Jurkat, Clone E6-1 (cell line): ENCODE data around the gene MARK1.
"Not testable (repeated sequence)": the region's sequence is repeated elsewhere in the genome, so short reads cannot be mapped to it uniquely, and the experiment has no call there.

Experiments
- DNase-seq: peaks from one replicate; pipeline ENCODE4 v3.0.0-alpha.2; 2011; ENCODE audit warnings: low read depth, low spot score
- H3K4me3 ChIP-seq: 2 replicates; pipeline ENCODE4 v1.5.1; 2011; ENCODE audit warnings: mild to moderate bottlenecking, low read length, control low read depth, moderate library complexity

Gene MARK1

DNA sequence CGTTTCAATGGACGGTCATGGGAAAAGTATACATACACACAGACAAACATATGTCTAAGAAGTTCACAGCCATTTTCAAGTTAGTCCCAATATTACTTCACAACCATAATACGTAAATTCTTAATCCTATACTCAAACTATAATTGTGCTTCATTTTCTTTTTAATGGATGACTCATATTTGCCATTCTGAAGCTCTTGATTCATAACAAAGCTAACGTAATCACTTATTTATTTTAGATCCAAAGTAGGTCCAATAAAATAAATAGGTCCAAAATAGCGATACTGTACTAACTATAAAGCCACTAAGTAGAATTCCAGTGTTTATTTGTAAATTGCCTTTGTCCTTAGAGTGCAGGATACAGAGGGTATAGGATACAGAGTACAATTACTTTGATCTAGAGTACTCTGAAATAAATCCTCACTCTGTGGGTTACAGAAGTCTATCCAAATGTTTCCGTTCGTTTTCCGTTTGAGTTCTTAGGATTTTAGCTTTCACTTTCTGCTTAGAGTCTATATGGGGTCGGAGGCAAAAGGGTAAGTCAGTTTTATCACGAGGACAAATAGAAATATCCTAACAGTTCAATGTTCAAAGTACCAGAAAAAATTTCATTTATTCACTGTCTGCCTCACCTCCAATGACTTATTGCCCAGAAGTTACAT lies 153.4 kb downstream of the MARK1 start:
- no peak for DNase-seq
- H3K4me3 ChIP-seq: no peak overlapping the region

DNA sequence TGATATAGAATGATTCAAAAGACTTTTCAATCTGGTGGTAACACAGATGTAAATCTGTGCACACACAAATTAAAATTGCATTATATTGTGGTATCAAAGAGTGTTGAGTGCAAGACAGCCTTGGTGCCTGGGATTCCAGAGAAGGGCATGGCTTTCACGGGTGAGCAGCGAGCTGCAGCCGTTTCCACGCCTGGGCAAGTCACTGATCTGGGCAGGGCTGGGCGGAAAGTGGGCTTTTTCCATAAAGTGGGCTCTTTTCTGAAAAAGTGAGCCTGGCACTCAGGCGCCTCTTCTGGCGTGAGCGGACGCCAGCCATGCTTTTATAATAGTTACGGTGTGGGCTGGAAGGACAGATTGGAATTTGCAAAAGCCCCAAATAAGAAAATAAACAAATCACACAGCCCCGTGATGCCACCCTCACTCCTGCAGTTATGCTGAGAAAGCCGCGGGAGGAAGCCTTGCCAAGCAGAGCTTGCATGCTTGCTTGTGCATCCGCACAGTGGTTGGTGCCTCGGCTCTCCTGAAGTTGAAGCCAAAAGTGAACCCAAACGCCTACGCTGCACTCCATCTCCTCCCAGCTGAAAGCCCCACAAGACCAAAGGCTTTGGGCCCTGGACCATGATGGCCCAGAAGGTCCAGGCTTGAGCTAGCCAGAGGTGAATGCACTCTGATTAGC lies 155.1 kb downstream of the MARK1 start:
- H3K4me3 ChIP-seq: no peak overlapping the region

DNA sequence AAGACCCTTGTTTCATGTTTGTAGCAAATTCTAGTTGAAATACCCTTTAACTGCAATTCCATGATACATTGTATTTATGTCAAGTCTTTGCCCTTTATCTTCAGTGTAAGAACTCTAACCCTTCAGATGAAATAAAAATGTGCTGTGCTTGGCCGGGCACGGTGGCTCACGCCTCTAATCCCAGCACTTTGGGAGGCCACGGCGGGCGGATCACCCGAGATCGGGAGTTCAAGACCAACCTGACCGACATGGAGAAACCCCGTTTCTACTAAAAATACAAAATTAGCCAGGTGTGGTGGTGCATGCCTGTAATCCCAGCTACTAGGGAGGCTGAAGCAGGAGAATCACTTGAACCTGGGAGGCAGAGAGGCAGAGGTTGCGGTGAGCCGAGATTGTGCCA lies 155.8 kb downstream of the MARK1 start:
- H3K4me3 ChIP-seq, DNase-seq: not testable (repeated sequence)

More for the DNA sequence above, 155.1 kb downstream of the MARK1 start:
- no peak for DNase-seq

DNA sequence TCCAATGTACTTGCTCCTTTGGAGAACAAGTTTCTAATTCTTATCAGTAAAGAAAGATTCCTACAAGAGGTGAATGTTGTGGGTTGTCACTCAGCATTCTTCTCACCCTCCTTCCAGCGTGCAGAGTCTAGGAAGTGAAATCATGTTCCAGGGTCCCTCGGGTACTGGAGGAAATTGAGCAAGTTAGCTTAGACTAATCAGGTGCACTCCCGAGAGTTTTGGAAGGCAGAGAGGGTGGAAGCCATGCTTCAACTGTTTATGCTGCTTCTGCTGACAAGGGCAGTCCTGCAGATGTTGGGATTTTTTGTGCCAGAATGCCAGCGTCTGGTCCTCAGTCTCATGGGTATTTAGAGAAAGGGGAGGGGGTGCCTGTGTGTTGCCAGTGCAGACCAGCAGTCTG lies 157.0 kb downstream of the MARK1 start:
- no peak for DNase-seq
- H3K4me3 ChIP-seq: no peak overlapping the region

DNA sequence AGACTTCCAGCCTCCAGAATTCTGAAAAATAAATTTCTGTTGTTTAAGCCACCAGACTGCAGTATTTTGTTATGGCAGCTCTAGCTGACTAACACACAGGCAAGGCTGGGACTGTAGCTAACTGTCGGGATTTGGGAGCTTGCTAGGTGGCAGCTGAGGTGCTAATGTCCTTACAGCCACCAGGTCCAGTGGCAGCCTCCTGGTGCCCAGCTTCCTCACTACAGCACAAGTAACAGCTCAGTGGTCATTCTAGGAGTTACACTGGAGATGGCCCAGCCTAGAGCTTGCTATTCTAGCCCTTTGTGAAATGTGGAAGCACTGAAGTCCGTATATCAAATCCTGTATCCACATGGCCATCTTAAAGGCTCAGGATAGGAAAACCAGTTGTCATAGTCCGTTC lies 157.9 kb downstream of the MARK1 start:
- no peak overlapping the region for H3K4me3 ChIP-seq
- no peak for DNase-seq

DNA sequence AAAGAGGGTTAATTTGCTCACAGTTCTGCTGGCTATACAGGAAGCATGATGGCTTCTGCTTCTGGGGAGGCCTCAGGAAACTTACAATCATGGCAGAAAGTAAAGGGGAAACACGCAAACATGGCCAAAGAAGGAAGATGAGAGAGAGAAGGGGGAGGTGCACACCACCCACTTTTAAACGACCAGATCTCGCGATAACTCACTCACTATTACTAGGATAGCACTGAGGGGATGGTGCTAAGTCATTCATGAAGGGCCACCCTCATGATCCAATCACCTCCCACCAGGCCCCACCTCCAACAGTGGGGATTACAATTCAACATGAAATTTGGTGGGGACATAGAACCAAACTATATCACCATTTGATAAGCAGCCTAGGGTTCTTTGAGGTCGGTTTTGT lies 159.9 kb downstream of the MARK1 start:
- no peak for DNase-seq
- no peak overlapping the region for H3K4me3 ChIP-seq

DNA sequence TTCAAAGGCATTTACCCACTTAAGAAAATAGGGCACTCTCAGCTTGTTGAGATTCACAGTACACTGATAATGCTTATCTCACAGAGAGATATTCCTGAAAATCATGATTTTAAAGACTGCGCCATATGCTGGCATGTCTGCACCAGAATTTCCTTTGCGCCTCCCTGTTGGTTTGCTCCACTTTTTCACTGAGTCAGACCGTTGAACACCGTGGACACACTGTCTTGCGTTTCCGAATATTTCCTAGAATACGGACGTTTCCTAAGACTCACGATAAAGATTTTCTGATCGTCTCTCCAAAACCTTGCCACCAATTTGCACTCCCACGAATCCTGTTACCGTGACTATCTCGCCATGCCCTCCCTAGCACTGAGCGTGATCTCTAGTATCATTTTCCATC lies 161.7 kb downstream of the MARK1 start:
- no peak overlapping the region for H3K4me3 ChIP-seq
- no peak for DNase-seq

DNA sequence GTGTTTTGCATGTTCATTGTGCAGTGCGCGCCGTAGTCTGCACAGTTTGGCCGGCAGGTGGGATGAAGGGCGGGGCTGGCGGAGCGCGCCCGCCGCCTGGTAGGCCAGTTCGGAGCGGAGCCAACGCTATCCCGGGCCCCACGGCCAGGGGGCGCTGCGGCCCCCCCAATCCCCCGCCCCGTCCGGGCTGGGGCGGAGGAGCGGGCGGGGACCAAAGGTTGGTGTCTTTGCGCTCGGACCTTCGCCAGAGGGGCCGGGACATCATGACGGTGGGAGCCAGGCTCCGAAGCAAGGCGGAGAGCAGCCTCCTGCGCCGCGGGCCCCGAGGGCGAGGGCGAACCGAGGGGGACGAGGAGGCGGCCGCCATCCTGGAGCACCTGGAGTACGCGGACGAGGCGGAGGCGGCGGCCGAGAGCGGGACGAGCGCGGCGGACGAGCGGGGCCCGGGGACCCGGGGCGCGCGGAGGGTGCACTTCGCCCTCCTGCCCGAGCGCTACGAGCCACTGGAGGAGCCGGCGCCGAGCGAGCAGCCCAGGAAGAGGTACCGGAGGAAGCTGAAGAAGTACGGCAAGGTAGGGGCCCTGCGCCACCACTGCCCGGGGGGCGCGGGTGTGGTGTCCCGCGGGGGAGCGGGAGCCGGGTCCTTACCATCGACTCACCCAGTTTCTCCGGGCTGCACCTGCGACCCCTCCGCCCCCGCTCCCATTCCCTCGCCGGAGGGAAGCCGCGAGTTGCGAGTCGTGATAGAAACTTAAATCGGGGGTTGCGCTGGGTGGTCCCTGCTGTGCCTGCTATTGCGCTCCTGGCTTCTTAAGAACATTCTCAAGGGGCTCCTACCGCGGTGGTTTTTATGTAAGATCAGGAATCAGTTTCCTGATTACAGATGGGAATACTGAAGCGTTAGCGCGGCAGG lies 162.5 kb downstream of the MARK1 start, which contains the start of gene C1orf115:
Gene C1orf115, plus strand, starts transcription at position 224 of the 913 bp plus-strand sequence. Its CDS starts 40 bp downstream, at position 264.
- no peak within 1 kb of the TSS for H3K4me3 ChIP-seq
- DNase-seq: no peak

DNA sequence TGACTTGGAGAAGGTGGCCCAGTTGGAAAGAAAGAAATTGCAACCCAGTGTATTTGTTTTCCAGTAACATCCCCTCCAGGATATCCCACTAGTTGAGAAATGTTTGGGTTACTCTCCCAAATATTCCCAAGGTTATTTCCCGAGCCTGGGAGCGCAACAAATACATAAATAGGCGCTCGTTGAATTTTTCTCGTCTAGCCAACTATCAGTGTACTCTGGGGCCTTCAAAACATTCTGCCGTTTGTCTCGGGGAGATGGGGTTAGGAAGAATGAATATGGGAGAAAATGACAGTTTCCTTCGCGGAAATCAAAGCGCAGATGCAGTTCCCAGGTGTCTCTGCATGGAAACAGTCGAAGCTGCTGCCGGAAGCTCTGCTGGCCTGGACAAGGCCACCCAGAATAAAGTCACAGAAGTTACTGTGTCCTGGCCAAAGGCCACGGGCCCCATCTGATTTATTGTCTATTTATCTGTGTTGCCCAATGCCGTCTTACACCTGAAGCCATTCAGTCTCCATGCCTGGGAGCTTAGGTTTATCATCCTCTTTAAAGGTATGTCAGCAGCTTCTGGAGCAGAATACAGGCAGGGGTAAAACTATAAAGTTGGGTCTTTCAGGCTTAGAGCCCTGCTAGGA lies 163.2 kb downstream of the MARK1 start:
- DNase-seq: no peak
- no peak overlapping the region for H3K4me3 ChIP-seq

DNA sequence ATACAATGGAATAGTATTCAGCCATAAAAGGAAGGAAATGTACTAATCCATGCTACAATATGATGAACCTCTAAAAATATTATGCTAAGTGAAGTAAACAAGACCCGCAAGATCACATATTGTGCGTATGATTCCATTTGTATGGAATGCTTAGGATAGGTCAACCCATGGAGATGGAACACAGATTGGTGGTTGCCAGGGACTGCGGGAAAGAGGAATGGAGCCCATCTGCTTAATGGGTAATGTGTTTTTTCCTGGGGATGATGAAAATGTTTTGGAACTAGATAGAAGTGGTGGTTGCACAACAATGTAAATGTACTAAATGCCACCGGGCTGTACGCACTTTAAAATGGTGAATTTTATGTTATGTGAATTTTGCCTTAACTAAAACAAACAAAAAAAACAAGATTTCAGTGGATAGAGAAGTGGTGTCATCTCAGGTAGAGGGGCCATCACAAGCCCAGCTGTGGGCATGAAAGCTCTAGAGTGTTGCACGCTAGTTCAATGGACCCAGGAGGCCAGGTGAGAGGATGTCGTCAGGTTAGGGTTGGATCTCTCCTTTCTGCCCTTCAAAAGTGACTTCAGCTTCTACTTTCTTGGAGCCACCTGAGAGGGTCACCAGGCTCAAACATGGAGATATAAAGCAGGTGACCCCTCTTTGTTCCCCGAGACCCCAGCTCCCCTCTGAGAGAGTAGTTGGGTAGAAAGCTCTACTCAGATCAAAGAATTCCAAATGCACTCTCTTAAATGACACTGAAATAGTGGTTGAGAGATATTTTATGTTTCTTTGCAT lies 164.7 kb downstream of the MARK1 start:
- DNase-seq: no peak
- H3K4me3 ChIP-seq: no peak overlapping the region

DNA sequence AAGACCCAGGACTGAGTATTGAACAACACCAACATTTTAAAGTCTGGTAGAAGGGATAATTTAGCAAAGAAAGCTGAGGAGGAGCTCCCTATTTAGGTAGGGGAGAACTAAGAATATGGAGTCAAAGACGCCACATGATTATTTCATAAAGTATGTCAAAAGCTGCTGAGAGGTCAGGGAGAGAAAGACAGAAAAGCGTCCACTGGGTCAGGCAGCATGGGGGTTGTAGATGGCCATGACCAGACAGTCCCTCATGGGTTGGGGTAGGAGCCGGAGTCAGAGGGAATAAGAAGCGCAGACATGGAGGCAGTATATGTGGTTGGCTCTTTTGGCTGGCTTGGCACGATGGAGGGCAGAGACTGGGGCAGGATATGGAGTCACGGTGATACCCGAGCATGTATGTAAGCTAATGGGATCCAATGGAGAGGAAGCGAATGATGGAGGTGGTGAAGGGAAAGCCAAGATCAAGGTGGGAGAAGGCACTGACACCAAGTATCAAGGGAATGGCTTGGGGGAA lies 167.0 kb downstream of the MARK1 start:
- no peak overlapping the region for H3K4me3 ChIP-seq
- no peak for DNase-seq

DNA sequence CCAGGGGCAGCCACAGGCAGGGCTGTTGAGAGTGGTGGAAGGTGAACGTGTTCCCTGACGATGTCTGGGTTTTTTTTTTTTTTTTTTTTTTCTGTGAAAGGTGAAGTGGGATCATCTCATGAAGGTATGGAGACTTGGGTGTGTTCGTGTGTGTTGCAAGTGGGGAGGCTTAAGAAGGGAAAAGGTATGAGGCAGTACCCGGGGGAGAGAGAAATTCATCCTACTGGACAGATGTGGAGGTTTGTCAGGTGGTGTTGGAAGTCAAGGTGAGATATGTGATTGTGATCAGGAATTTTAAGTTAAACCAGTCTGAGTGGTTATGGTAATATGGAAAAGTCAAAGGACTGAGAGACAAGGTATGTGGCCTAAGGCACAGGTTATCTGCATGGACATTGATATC lies 167.5 kb downstream of the MARK1 start:
- no peak for DNase-seq
- no peak overlapping the region for H3K4me3 ChIP-seq

DNA sequence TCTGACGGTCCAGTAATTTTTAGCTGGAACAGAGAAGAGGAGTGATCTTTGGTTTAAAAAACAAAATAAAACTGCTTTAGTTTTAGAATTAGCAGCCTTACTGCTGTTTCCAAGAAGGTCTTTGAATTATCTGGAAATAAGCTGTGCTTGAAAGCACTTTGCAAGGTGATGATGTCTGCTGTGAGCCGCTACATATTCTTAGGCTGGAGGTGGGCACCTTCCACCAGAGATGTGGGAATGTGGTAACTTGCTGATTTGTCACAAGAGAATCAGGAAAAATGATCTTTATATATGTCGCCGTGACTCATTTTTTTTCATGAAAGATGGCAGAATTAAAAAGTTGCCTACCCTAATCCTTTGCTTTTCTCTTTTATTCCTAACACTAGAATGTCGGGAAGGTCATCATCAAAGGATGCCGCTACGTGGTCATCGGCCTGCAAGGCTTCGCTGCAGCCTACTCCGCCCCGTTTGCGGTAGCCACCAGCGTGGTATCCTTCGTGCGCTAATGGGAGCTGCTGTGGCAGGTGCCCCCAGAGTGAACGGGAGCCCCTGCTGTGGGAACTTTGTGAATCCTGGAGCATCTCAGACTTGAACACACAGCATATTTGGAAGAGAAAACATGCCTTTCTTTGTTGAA lies 168.4 kb downstream of the MARK1 start:
- no peak overlapping the region for H3K4me3 ChIP-seq
- no peak for DNase-seq

DNA sequence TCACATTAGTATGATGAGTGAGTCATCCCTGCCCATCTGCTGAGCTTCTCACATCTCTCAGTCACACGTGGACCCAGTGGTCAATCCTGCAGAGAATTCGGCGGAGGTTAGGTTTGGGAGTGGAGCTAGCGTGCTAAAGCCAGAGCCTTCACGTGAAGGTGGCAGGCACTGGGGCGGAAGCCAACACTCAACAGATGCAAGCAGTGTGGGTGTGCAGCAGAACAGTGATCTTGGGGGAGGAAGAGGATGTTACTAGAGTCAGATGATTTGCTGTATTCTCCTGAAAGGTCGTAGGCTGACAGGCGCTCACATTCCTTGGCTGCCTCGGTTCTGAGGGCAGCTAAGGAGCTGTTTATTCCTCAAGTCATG lies 168.9 kb downstream of the MARK1 start:
- no peak for DNase-seq
- no peak overlapping the region for H3K4me3 ChIP-seq

DNA sequence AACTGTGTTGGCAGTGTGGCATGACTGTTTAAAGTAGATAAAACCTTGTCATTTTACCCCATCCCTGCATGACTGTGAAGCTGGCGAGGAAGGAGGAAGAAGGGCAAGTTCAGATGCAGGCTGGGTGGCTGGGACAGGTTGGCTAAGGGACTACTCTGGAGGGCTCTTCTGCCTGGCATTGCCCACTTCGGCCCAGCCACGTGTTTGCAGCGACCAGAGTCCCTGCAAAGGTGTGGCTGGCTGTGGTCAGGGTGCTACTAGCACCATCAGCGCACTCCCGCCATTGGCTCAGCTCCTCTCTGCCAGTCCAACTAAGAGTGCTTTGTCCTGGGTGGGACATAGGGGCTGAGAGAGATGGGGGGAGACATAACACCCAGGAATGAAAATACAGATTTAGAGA lies 169.4 kb downstream of the MARK1 start:
- no peak overlapping the region for H3K4me3 ChIP-seq
- no peak for DNase-seq

DNA sequence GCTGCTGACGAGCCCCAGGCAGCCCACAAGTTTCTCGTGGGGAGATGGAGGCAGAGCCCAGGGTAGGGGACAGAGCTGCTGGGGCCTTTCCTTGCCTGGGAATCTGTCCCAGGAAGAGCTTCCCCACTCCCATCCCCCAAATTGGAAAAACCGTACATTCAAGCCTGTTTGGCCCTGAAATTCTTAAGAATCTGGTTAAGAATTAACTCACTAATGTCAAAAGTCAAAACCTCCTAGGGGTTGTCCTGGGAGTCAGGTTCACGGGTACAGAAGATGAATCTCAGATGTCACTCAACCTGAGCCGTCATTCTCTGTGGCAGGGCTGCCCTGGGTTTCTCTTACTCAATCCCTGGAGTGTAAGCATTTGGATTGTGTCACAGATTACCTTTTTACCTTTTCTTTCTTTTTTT lies 170.7 kb downstream of the MARK1 start:
- H3K4me3 ChIP-seq: no peak overlapping the region
- no peak for DNase-seq

DNA sequence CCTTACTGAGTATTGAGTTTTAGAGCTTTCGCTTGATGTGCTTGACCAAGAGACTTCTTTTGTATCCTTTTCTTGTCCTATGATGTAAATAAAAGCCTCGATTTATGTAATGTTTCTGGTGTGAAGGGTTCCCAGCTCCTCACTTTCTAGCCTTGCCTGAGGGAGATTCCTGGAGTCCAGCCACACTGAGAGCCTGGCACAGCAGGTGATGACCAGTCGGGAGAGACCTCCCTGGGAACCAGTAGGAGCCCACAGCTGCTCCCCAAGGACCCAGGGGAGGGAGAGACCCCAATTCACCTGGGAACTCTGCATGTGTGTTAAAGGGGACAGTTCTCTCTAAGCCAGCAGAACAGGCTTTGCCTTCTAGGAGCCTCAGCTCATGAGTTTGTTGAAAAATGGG lies 171.1 kb downstream of the MARK1 start:
- no peak for DNase-seq

DNA sequence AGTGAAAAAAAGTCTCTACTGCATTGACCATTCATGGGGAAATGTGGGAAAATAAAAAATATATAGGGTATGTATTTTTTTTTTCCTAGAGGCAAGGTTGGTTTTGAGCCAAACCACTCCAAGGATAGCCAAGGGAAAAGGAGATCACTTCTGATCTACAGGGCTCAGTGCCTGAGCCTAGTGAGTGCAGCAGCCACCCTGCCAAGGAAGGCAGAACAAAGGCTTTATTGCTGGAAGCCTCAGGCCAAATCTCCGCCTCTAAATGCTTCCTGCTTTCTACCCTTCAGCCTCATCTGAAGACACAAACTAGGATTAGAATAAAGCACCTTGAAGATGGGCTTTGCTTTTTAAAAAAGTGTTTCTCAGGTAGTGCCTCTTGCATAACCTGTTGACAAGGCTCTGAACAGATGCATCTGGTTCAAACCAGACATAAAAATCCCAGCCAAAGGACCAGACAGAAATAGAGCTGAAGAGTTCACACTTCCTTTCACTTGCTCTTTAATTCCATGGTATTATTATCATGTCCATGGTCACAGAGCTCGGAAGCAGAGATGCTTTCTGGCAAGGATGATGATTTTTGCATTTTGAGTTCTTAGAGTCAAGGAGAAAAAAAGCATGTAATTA lies 172.7 kb downstream of the MARK1 start:
- H3K4me3 ChIP-seq: no peak overlapping the region
- DNase-seq: no peak

More for the DNA sequence above, 171.1 kb downstream of the MARK1 start:
- no peak overlapping the region for H3K4me3 ChIP-seq
